ENCODE results near the gene CKAP4. TPM values are rescaled to one million over a fixed set of nuclear protein-coding genes. Genes with fewer than 3 reads are reported as not detected.

Gene CKAP4
- total RNA-seq, 1 experiment from 2014 or later = 62.4 TPM

DNA sequence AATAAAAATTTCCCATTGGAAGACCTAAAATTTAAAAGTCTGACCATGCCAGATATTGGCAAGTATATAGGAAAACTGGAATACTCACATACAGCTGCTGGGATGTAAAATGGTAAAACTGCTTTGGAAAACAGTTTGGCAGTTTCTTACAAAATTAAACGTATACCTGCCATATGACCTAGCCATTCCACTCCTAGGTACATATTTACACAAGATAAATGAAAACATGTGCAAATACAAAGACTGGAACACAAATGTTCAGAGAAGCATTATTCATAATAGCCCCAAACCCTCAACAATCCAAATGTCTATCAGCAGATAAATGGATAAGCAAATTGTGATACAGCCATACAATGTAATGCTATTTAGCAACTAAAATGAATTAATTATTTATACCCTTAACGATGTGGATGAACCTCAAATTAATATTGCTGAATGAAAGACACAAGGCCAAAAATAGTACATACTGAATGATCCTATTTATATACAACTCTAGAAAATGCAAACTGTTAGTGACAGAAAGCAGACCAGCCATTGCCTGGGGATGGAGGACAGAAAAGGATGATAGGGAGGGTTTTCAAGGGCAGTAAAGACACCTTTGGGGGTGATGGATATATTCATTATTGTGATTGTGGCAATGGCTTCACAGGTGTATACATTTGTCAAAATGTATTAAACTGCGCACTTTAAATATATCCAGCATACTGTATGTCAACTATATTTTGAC, 33.4 kb upstream of the CKAP4 start:
- Histone ChIP-seq H3K4ac (ENCODE audit: low read depth, low read length) (no peak overlapping the region), H3K18ac (ENCODE audit: insufficient read length, low read depth, low read length) (no peak overlapping the region), H4K20me1 (ENCODE audit: control insufficient read depth, insufficient read depth, insufficient read length) (no peaks in the 10 kb centered on the region), H4K91ac (ENCODE audit: insufficient read length, low read depth, low read length) (no peak overlapping the region), H3K23me2 (ENCODE audit: insufficient read length, low read depth, low read length, poor library complexity, severe bottlenecking) (no peaks in the 10 kb centered on the region), H3K79me1 (ENCODE audit: insufficient read depth, low read depth, low read length, poor library complexity, severe bottlenecking) (no peaks in the 10 kb centered on the region), H3K56ac (ENCODE audit: insufficient read length, low read depth, low read length) (no peak overlapping the region), H3T11ph (ENCODE audit: low read length) (no peak overlapping the region), H2AFZ (ENCODE audit: low read length) (no peak overlapping the region), H3K27me3 (ENCODE audit: insufficient read depth, low read length) (no peaks in the 10 kb centered on the region), H2BK20ac (ENCODE audit: low read depth, low read length, poor library complexity, severe bottlenecking) (no peak overlapping the region), H3K9me3 (ENCODE audit: control insufficient read depth, low read depth, low read length) (no peaks in the 10 kb centered on the region), H2BK120ac (ENCODE audit: low read depth, low read length, poor library complexity, severe bottlenecking) (no peak overlapping the region), H3K23ac (ENCODE audit: insufficient read length, low read depth, low read length) (no peak overlapping the region), H2AK5ac (ENCODE audit: insufficient read length, low read length) (no peak overlapping the region), H3K14ac (ENCODE audit: insufficient read depth, low read length) (no peak overlapping the region), H4K5ac (ENCODE audit: insufficient read length, low read depth, low read length) (no peak overlapping the region), H2BK15ac (ENCODE audit: low read depth, low read length) (no peak overlapping the region), H3K79me2 (ENCODE audit: insufficient read depth, low read length) (no peaks in the 10 kb centered on the region), H3K4me2 (ENCODE audit: insufficient read depth, insufficient read length, low read length) (no peak overlapping the region), H3K27ac (ENCODE audit: insufficient read length, low read depth, low read length) (no peak overlapping the region), H4K8ac (replicated peaks; ENCODE audit: insufficient read length, low read depth, low read length) (no peak overlapping the region), H3K9ac (ENCODE audit: extremely low read depth, insufficient read length, low read length) (no peak overlapping the region), H3K4me1 (ENCODE audit: insufficient read depth, low read length) (no peaks in the 10 kb centered on the region), H2BK12ac (ENCODE audit: insufficient read length, low read depth, low read length) (no peak overlapping the region), H2BK5ac (ENCODE audit: insufficient read length, low read length) (no peak overlapping the region)
- Mint-ChIP-seq H3K36me3 (ENCODE audit: insufficient read depth in 1 of 3, low read depth in 3 of 3) (no peaks in the 10 kb centered on the region), H3K9me3 (no peaks in the 10 kb centered on the region), H3K4me3 (no peak overlapping the region), H3K27me3 (ENCODE audit: low read depth) (no peaks in the 10 kb centered on the region; the same call in 1 of the 2 replicates), H3K27ac (no peak overlapping the region), H3K4me1 (peaks cover 2 to 4% of the 10 kb centered on the region in 2 experiments; a peak in 2 of 4 replicates)
- DNase-seq = no peak
- no CpG with 5 or more reads among the region's 3 CpGs for WGBS (ENCODE audit: extremely low coverage, insufficient read length, low lambda C conversion rate)
- TF ChIP-seq, protein P1, sequence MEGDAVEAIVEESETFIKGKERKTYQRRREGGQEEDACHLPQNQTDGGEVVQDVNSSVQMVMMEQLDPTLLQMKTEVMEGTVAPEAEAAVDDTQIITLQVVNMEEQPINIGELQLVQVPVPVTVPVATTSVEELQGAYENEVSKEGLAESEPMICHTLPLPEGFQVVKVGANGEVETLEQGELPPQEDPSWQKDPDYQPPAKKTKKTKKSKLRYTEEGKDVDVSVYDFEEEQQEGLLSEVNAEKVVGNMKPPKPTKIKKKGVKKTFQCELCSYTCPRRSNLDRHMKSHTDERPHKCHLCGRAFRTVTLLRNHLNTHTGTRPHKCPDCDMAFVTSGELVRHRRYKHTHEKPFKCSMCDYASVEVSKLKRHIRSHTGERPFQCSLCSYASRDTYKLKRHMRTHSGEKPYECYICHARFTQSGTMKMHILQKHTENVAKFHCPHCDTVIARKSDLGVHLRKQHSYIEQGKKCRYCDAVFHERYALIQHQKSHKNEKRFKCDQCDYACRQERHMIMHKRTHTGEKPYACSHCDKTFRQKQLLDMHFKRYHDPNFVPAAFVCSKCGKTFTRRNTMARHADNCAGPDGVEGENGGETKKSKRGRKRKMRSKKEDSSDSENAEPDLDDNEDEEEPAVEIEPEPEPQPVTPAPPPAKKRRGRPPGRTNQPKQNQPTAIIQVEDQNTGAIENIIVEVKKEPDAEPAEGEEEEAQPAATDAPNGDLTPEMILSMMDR (conservative IDR thresholded peaks at IDR 0.05) = no peak

All from H9 (cell line).